AG09309 (cell line): ENCODE results near the gene MTFR1L.

Experiments
- DNase-seq: peaks from one replicate; pipeline ENCODE4 v3.0.0-alpha.2; 2010; ENCODE audit warnings: low read depth
- H3K4me3 ChIP-seq: 2 replicates; pipeline ENCODE4 v1.5.1; 2011; ENCODE audit warnings: mild to moderate bottlenecking, low read depth, low read length, moderate library complexity; ENCODE audit not compliant: control insufficient read depth
- CTCF ChIP-seq: IDR thresholded peaks from 2 replicates; pipeline ENCODE4 v1.5.1; 2011; ENCODE audit warnings: mild to moderate bottlenecking, low read depth, low read length, inconsistent platforms; ENCODE audit not compliant: insufficient read depth, control insufficient read depth; ENCODE audit errors: missing control alignments

MTFR1L gene

GRCh38 chr1:25867210-25867991 lies 47.6 kb downstream of the MTFR1L start:
- no peak for TF ChIP-seq CTCF
- no peak overlapping the region for H3K4me3 ChIP-seq
- no peak for DNase-seq

GRCh38 chr1:25869909-25870606 lies 50.3 kb downstream of the MTFR1L start:
- no peak for TF ChIP-seq CTCF
- DNase-seq: no peak
- H3K4me3 ChIP-seq: no peak overlapping the region

- no peak for DNase-seq
- TF ChIP-seq CTCF: no peak
Measured at GRCh38 chr1:25870614-25871013, 50.9 kb downstream of the MTFR1L start.

GRCh38 chr1:25871086-25871703 lies 51.4 kb downstream of the MTFR1L start:
- DNase-seq: no peak
- no peak for TF ChIP-seq CTCF
- H3K4me3 ChIP-seq: no peak overlapping the region

More at GRCh38 chr1:25870614-25871013, 50.9 kb downstream of the MTFR1L start:
- no peak overlapping the region for H3K4me3 ChIP-seq

- TF ChIP-seq CTCF: no peak
- no peak overlapping the region for H3K4me3 ChIP-seq
- no peak for DNase-seq
Measured at GRCh38 chr1:25871704-25872494, 52.1 kb downstream of the MTFR1L start.

GRCh38 chr1:25872713-25873112 lies 53.0 kb downstream of the MTFR1L start:
- DNase-seq: no peak
- no peak overlapping the region for H3K4me3 ChIP-seq
- TF ChIP-seq CTCF: no peak
